G401.6 (cell line): ENCODE data around the gene GCSAM.

Experiments
- FAIRE-seq: peaks from 2 replicates; lab custom pipeline; 2012; peaks lifted over from hg19 to GRCh38; lab: Jason Lieb, UNC

Gene GCSAM

DNA sequence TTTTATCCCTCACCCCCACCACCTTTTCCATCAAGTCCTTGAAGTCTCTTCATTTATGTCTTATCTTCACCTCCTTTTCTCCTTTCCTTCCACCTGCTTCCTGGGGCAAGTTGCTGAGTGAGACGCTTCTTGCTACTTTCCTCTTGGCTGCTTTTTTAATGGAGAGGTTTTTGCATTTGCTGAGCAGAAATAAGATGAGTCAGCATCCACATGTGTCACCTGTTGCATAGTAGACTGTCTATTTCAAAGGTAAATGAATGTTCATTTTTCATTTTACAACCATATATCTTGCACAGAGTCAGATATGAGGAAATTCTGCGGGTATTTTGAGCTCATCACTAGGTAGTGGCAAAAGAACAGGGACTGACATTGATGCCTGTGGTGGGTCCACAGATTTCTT is 28.3 kb downstream of the GCSAM start:
- FAIRE-seq, result no peak

DNA sequence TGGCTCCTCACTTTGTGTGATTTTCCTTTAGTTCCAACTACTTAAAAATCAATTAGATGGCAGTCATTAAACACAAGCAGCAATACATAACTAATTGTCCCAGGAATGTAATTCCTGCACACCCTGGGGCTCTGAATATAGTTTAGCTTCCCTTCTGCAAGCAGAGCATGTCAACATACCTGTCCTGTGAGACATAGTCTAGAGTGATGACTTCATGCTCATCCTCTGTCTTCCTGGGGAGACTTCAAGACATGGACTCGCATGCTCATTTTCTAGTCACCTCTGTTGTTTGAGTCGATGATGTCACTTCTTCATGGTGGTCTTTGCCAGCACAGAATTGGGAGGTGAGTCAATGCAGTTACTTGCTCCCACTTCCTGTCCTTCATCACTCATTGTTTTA is 31.1 kb downstream of the GCSAM start:
- FAIRE-seq, result no peak

DNA sequence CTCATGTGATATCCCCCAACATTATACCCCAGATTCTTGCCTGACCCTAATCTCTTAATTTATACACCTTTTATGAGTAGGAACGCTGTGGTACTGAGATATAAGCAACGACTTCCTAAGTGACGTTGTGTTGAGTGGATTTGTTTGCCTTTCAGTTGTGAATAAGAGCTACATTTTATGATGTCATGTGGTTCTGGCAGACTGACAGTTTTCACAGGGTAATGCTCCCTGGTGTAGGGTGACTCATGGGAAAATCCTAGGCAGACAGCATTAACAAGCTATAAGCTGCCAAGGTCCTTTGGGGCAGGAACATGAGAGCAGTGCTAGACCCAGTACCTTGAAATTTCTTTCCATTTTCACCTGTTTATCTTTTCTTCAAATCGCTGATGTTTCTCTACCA is 35.7 kb downstream of the GCSAM start:
- no peak for FAIRE-seq

DNA sequence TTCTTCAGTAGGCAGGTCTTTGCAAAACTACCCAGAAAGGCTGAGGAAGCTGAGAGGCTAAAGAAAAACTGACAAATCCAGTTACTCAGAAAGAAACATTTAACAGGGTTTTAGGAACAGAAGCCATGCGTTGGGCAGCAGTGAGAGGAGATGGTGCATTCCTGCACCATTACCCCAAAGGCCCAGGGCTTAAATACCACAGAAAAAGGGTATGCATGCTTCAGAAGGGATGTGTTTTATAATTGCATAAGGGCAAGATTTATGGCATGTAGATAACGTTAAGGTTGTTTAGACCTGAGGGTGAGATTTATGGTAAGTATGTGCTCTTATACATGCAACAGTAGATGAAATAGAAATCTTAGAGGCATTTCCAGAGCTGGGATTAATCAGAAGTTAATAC is 36.9 kb downstream of the GCSAM start:
- no peak for FAIRE-seq

- FAIRE-seq, result no peak
Observed at GRCh38 chr3:112095731-112096130, 37.3 kb downstream of the GCSAM start.

DNA sequence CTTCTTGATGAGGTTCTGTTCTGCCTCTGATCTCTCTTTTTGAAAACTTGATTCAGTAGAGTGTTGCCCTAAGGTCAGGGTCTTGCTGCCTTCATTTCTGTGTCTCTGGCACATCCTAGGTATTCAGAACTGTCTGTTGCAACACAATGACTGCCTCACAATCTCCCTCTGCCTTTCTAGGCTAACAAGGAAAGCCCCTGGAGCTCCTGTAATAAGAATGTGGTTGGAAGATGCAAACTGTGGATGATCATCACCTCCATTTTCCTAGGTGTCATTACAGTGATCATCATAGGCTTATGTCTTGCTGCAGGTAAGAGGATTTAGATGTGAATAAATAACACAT is 39.9 kb downstream of the GCSAM start:
- FAIRE-seq, result no peak

DNA sequence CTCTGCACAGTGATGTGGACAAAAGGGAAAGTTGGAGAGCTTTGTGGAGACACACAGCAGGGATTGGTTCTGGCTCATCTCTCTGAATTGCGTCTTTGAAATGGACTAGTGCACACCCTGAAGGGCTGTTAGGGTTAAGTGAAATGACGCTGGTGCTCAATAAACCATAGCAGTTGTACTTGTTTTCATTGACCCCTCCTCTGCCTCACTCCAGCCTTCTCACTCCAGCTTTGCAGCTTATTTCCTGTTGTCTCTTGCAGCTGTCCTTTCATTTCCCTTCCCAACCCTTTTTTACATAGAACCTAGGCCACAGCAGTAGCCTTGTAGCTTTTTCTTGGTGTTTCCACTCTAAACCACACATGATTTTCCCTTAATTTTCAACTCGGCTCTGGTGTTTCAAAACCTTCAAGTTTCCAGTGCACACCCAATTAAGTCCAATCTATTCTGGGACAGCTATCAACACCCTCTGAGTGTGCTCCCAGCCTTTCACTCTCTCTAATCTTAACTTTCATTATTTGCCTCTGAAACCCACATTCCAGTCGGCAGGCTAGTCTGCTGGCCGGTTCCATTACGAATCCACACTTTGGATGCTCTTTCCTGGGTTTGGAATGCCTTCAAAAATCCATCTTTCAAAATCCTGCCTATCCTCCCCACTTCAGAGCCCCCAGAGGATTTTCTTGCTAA is 40.4 kb downstream of the GCSAM start:
- no peak for FAIRE-seq

DNA sequence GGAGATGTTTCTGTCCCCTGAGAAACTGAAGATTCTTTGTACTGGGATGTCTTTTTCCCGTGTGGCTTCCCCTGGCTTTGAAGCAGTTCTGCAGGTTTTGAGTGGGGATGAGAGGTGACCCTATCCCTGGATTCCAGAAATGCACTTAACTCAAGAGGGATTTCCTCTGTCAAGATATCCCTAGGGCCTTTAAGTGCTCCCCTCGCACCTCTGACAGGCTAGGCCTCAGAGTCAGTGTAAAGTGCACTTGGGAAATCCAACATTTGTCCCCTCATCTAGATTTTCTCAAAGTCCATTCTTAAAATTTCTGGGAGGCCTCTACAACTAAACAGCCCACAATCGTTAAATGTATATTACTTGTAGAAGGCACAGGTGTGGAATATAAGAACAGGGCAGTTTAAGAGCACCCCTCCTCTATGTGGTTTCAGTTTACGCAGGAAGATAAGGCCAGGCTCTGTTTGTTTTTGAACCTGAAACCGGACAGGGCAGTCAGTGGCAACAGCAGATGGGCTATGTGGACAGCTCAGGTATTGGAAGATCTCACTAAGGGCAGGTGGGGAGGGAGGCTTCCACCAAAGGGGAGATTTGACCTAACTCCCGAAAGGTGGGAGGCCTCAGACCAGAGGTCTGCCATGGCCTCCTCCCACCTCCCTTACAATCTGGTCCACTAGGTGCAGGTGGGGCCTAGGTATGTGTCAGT is 42.0 kb downstream of the GCSAM start:
- no peak for FAIRE-seq

- FAIRE-seq, result no peak
Observed at GRCh38 chr3:112089956-112090886, 42.8 kb downstream of the GCSAM start.

- FAIRE-seq, result no peak
Observed at GRCh38 chr3:112088944-112089343, 44.1 kb downstream of the GCSAM start.

- no peak for FAIRE-seq
Observed at GRCh38 chr3:112087746-112088145, 45.3 kb downstream of the GCSAM start.

GRCh38 chr3:112086875-112087524 is 46.0 kb downstream of the GCSAM start:
- no peak for FAIRE-seq

DNA sequence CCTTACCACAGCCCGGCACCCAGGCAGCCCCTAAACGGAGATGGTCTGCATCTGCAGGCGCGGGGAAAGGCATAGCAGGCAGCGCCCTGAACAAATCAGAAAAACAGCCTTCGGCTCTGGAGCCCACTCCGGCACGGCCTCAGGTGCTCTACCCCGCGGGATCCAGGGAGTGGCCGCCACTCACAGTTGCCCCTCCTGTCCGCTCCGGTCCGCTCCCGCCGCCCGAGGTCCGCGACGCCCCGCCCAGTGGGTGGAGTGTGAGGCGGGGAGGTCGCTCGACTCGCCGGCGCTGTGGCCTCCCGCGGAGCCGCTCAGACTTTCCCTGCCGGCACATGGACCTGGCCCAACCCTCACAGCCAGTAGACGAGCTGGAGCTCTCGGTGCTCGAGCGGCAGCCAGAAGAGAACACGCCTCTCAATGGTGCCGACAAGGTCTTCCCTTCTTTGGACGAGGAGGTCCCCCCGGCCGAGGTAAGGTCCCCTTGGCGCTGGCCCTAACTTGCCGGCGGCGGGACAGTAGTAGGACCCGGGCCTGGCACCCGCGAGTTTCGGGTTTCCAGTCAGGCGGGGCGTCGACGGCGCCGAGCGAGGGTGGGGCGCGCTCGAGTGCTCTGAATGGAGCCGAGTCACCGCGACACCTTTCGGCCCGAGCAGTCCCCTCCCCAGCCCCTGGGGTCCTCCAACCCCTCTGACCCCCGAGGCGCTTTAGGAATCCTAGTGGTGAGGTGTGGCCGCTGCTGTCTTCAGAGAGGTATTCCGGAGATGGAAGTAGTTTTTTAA is 46.8 kb downstream of the GCSAM start, which contains the start of gene C3orf52:
Gene C3orf52, plus strand, starts transcription at position 314 of the 779 bp plus-strand sequence. Its CDS starts 19 bp downstream, at position 333.
- FAIRE-seq, result no peak

DNA sequence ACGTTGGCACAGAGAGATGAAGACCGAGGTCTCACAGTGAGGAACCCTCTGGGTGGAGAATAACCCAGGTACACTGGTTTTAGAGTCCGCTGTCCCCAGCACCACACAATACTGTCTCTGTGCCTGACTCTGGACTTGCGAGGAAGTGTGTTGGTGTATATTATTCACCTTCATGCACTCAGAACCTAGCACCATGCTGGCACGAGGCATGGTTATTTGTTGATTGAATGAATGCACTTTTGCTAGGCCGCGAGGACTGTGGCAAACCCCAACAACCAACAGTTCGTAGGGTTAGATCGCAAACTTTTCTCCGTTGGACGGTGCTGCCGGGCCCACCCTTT is 47.3 kb downstream of the GCSAM start:
- FAIRE-seq, result no peak

DNA sequence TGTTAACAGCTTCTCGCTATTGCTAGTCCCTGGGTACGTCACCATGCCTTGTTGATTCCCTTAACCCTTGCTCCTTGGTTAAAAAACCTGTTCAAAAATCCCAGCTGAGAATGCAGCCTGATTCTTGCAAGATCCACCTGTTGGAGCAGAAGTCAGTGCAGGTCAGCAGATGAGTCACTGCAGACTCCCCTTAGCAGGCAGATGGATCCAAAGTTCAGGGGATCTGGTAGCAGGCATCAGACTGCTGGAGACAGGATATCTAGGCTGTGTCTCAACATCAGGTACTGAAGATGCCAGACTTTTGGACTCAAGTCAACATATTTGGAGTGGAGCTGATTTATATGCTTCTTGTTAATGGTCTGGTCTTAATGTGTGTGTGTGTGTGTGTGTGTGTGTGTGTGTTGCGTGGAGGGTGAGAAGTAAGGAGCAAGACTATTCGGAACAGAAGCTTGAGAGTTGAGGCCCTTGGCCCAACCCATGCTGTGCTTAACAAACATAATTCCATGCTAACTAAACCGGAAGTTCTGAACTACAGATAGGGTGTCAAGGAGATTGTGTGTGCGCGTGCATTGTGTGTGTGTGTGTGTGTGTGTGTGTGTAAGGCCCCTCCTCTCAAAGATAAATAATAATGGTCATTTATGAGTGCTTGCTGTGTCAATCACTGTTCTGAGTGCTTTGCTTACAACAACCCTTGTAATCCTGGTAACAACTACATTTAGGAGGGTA is 47.9 kb downstream of the GCSAM start:
- no peak for FAIRE-seq

- FAIRE-seq, result no peak
Observed at GRCh38 chr3:112083239-112083638, 49.8 kb downstream of the GCSAM start.

DNA sequence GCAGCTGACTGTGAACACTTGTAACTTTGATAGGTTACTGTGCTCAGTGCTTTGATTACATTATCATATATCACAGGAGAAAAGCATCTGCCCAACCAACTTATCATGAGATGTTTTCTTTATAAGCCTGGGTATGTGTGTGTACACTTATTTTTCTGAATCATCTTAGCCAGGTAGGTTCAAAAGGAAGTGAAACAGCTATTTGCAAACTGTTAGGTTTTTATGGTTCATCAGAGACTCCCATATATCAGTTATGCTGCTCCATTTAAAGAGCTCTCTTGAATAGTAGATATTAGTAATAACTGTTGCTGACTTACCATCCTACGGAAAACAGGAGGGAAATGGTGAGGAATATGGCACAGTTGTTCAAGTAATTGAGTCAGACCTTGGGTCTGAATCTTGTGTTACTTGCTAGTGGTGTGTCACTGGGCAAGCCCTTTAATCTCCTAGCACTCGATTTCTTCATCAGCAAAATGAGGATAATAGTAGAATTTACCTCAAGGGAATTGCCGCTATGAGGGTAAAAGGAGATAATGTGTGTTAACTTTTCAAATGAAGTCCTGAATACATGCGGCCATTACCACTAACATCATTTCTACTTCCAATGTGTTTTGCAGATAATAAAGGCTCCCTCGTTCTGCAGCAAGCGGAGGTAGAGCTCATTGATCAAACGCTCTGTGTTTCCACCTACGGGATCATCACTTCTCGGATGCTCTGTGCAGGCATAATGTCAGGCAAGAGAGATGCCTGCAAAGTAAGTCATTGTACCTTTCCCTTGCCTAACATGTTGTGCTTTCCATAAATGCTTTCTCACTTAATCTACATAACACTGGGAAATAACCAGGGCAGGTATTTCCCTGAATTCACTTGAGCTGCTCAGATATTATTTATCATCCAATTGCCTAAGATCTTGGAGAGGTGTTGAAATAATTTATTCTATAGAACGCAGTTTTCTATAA is 54.6 kb downstream of the GCSAM start:
- FAIRE-seq, result no peak

DNA sequence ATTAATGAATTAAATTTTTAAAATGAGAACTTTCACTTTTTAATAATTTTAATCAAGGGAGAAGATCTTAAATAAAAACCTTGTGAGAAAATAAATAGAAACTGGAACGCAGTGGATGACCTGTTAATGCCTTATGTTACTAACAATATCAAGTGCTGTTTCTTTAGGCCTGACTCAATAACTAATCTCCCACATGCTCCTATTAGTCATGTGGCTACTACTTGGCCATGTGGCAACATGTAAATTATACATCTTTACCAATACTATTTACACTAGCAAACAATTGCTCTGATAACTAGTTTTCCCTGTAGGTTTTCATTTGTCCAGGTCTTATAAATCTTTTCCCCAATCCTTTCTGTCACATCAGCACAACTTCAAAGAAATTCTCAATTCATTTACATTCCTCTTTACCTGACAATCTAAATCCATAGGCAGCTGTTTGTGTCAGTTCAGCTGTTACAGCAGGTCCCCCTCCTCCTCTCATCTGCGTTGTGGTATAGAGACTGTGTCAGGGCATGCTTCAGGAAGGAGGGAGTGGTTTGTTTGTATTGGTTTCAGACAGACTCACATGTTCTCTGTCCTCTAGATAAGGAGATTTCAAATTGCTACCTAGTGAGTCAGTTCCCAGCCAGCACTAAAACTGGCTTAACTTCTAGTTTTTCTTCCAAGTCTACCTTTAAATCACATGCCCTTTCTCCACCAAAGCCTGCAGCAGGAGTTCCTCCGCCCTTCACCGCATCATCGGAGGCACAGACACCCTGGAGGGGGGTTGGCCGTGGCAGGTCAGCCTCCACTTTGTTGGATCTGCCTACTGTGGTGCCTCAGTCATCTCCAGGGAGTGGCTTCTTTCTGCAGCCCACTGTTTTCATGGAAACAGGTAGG is 58.2 kb downstream of the GCSAM start:
- no peak for FAIRE-seq

DNA sequence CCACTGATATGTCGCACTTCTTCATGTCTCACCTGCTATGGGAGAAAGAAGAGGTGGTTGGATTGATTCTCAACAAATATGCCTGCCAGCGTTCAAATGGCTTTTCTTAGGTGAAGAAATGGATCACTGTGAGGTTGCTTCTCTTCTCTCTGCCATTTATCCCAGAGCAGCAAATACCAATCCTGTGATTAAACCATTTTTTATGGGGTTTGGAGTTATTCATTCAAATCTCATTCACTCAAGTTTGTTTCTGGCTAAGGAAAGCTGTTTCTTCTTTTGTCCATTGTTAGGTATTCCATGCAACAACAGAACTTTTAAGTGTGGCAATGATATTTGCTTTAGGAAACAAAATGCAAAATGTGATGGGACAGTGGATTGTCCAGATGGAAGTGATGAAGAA is 59.0 kb downstream of the GCSAM start:
- no peak for FAIRE-seq
